GM19467 (cell line): ENCODE results near the gene RAET1G.
"Not testable (repeated sequence)": the region's sequence is repeated elsewhere in the genome, so short reads cannot be mapped to it uniquely, and the experiment has no call there.

Experiments used
- ATAC-seq: cut with Tn5 transposase; IDR thresholded peaks from one replicate; pipeline ENCODE4 v1.9.1; 2021; ENCODE audit warnings: mild to moderate bottlenecking, moderate library complexity; ENCODE audit not compliant: unreplicated experiment

RAET1G gene

DNA sequence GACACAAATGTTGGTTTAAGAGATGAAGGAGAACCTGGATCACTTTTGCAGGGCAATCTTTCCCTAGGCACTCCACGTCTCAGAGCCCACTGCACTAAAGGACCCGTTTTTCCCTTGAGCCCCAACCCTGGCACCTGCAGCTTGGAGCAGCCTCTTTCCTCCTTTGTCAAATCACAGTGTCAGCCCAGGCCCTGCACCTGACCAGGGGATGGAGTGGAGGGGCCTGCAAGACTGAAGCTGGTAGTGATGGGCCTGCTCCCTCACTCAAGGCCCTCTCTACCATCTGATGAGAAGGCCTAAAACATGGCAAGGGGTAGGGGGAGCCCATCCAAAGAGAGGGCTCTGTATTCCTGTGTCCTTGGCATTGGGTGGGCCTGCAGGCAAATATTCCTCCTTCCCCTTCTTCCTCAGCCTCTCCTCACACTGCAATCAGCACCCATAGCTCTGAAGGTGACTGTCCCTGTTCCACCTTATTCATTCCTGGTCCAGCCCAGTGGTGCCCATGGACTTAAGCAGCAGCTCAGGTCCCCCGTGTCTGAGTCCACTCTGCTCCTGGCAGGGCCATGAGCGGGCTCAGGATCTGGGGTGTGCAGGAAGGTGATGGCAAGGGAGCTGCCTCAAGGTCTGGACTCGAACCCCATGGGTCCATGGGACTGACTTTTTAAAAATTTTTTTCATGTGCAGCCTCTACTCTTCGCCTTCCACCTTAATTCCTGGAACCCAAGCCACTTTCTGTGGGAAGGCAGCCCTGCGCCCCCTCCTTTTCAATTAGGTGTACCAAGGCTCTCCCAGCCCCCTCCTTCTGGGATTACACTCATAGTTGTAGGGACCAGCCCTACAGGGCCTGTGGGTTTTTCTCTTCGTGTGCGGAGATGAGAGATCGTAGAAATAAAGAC, 6.7 kb downstream of the RAET1G start:
- no peak for ATAC-seq

DNA sequence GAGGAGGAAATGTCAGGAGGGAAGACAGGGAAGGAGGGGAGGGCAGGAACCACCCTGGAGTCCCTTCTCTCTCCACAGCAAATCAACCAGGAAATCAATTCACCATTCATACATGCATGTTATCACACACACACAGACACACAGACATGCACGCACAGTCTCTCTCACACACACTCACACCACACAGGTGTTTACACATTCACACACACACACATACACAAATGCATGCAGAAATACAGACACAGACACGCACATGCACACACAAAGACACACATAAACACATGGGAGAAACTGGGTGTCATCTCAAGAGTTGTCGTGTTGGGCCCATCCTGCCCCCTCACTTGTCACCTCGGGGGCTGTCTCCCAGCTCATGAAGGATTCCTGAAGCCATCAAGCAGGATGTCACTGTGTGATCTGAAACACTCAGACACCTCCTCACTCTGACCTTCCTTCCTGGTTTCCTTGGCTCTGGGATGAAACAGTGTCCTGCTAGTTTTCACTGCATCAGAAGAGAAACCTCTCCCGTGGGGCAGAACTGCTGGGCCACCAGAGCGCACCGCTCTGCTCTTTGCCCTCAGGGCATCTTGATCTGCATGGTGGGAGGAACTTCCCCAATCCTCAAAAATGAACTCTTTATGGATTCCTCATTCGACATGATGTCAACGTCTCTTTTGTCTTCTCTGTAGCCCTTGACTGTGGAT, 9.2 kb downstream of the RAET1G start:
- no peak for ATAC-seq

DNA sequence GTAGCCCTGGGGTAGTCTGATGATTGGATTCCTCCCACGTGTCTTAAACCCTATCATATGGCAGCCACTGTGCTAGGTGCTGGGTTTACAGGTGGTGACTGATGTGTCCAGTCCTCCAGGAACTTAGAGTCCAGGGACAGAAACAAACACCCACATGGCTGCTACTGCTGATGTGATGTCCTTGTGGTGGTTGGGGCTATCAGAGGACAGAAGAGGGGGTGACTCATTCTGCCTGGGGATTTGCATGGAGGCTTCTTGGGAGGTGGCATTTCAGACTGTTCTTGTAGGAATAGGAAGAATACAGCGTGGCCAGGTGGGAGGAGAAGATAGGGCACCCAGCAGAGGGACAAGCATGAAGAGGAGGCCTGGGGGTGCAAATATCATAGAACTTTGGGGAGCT, 9.8 kb downstream of the RAET1G start:
- ATAC-seq, result no peak

DNA sequence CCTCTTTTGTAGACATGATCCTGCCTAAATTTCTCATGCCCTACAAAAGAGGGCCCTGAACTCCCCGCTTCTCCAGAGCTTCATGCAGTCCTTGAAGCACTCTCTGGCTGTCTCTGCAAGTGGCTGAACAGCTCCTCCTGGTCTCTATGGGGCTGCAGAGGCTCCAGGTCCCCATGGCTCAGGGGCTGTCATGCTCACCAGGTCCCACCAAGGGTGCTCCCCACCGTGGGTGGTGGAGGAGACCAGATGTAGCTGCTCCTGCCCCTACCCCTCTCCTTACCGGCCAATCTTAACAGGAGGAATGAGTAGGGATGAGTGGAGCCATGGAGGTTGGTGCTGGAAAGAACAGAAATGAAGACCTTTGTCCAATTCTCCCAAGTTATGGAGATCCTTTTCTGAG, 10.2 kb downstream of the RAET1G start:
- ATAC-seq, result not testable (repeated sequence)

DNA sequence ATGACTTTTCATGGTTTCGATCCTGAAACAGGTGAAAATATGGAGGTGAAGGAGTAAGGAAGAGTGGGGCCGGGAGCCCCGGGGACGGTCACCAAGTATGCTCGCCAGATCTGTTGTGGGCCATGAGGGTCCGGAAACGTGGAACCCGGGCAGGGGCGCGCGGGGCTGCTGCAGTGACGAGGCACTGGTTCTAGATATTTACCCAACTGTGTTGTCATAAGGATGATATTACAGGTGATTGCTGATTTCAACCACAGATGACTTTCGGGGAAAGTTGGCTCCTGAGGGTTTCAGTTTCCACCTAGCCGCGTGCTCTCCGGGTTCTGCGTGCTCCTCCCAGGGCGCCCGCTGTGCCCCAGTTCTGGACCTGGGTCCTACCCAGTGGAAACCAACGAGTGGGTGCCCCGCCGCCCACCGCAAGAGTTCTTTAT, 12.2 kb downstream of the RAET1G start:
- ATAC-seq, result no peak

DNA sequence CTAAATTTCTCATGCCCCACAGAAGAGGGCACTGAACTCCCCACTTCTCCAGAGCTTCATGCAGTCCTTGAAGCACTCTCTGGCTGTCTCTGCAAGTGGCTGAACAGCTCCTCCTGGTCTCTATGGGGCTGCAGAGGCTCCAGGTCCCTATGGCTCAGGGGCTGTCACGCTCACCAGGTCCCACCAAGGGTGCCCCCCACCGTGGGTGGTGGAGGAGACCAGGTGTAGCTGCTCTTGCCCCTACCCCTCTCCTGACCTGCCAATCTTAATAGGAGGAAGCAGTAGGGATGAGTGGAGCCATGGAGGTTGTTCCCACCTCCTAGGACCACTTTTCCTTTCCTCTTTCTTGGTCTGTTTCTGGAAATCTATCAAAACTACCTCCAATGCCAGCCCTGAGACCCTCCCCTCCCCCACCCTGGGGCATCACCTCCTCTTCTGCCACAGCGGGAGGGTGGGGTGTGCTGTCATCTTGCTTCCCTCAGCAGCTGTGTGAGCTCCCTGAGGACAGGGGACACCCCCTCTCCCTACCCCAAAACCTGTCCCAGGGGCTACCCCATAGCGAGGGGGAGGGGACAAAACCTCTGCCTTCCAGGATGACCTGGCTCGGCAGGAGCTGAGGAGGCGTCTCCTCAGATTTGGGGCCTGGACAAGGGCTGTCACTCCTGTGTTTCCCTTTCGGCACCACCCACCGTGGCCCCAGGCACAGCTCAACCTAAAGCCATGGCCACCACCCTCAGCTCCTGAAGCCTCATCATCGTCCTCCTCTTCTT, 13.0 kb downstream of the RAET1G start:
- ATAC-seq, result no peak

DNA sequence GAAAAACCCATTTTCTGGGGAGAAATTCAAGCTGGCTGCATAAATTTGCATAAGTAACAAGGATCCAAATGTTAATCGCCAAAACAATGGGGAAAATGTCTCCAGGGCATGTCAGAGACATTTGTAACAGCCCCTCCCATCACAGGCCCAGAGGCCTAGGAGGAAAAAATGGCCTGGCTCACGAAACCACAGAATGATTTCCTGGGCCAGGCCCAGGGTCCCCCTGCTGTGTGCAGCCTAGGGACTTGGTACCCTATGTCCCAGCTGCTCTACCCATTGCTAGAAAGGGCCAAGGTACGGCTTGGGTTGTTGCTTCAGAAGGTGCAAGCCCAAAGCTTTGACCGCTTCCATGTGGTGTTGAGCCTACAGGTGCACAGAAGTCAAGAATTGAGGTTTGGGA, 14.4 kb downstream of the RAET1G start:
- not testable (repeated sequence) for ATAC-seq

DNA sequence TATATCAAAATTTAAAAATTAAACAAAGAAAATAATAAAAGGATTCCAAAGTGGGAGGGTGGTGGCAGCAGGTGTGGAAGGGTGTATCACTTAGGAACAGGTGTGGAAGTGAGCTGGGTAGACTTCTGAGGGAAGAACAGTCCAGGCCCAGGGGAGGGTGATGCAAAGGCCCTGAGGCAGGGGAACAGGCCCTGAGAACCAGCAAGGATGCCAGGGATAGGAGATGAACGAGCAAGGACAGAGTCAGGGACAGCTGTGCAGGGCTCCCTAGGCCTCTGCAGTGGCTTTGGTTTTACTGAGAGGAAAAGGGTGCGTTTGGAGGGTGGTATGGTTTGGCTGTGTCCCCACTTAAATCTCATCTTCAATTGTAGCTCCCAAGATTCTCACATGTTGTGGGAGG, 15.6 kb downstream of the RAET1G start:
- no peak for ATAC-seq

DNA sequence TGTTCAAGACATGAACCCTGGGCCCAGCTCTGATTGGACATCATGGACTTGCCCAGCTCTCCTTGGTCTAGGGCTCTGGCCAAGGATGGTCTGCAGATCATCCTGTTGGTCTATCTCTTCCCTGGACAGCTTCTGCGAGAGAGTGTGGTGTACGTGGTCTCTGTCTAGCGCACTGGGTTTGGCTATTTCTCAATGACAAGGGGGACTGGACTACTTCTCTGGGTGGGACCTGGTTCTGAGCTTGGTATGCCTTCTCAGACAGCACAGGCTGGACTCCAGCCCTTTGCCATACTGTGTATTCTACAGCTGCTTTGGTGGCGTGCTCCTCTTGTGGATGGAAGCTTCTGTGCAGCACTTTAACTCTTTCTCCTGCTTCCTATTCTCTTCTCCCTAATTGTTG, 16.5 kb downstream of the RAET1G start:
- ATAC-seq, result no peak

DNA sequence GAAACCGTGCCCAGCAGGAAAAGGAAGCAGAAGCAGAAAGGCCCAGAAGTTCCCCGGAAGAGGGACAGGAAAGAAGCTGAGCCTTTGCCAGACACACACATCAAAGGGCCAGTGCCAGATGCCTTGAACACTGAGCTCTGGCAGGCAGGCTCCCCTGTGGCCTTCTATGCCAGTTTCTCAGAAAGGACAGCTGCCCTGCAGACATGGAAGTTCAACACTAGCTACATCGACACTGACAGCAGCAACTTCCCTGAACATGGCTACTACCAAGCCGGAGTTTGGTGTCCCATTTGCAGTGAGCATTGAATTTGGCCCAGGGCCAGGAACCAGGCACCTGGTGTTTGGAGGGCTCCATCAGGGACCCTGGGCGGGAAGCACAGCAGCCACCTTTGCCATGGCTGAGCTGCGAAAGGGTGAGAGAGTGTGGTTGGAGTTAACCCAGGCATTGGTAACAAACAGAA, 17.0 kb downstream of the RAET1G start:
- ATAC-seq, result no peak

DNA sequence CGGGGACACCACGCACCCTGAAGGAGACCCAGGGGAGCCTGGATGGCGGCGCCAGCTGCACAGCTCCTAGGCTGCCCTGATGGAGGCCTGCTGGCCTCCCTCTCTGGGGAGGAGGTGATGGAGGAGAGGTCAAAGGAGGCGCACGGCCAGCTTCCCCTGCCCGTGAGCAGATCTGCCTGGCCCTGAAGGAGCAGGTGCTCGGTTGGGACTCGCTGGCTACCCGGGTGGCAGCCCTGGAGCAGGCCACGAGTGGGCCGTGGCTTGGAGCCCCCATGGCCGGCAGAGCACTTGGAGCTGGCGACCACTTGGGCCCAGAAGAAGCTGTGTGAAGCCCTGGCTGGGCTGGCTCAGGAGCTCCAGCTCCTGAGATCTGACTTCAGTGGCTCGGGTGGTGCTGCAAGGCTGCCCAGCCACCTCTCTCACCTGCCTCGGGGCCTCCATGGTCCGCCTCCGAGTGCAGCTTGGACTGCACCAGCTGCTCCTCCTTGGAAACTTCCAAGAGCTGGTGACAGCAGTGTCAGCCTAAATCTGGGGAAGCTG, 17.5 kb downstream of the RAET1G start:
- ATAC-seq, result no peak

DNA sequence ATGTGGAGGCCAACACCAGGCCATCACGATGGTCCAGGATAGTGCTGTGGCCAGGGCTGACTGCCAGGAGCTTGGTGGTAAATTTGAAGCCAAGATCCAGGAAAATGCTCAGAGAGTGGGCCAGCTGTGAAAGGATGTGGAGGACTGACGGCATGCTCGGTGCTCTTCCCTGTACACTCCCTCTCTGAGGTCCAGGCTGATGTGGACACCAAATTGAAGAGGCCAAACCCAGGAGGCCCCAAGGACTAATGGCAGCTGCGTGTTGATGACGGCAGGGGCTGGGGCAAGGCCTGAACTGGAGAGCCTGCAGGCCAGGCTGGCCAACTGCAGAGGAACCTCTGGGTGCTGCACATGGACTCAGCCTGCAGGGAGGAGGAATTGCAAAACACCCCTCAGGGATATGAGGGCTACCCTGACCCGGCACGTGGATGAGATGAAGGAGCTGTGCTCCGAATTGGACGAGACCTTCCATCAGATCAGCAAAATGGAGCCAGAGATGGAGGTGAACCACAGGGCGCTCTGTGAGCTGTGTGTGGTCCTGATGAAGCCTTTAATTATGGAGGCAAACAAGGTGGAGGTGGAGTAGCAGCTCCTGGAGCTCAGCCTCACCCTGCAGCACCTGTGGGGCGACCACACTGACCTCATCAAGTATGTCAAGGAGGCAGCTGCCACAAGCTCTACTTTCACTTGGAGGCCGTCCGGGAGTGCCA, 18.1 kb downstream of the RAET1G start:
- ATAC-seq, result no peak

DNA sequence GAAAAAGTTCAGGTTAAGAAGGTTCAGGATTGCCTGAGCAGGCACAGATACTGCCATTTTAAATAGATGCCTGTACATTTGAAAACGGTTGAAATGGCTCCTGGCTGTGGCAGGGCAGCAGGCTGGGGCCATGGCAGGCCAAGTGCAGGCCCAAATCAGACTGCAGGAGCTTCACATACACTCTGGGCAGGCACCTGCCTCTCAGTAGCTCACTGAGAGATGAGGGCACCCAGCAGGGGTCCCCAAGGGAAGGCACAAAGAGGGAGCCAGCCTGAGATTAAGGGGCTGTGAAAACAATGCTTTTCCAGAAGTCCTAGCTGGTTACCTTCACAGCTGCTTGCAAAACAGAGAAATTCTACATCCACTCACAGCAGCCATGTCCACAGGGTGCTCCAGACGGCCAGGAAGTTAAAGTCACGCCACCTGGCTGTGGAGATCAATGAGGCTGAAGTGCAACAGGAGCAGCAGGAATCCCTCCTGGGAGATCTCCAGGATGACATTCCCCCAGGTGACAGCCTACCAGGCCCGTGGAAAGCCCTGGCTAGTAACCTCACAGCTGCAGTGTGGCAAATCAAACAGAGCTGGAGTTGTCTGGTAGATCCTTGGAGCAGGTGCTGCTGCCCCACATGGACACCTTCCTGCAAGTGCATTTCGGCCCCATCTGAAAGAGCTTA, 18.8 kb downstream of the RAET1G start:
- no peak for ATAC-seq

DNA sequence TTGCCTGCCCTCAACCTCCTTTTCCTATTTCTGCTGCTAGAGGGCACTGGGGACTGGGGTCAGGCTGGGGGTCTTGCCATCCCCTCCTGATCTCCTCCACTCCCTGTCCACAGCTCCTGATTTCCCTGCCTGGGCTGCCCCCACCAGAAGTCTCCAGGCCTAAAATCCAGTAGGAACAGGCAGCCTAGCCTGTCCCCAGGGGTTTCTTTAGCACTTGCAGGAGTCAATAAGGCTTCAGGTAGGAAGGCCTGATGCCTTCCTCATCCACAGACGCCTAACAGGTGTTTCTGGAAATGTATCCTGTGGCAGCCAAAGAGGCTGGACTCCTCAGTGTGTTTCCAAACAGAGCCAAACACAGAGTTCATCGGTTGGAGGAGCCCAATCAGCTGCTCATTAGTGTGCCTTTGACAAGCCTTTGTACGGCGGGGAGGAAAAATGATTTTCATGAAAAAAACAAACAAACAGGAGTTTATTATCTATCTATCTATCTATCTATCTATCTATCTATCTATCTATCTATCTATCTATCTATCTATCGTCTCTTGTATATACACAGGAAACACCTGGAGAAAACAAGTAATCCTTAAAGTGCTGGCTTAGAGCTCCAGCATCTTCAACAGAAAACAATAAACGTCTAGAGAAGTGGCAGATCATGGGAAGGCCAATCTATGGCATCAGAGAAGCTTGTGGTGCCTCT, 21.3 kb downstream of the RAET1G start:
- ATAC-seq, result no peak

DNA sequence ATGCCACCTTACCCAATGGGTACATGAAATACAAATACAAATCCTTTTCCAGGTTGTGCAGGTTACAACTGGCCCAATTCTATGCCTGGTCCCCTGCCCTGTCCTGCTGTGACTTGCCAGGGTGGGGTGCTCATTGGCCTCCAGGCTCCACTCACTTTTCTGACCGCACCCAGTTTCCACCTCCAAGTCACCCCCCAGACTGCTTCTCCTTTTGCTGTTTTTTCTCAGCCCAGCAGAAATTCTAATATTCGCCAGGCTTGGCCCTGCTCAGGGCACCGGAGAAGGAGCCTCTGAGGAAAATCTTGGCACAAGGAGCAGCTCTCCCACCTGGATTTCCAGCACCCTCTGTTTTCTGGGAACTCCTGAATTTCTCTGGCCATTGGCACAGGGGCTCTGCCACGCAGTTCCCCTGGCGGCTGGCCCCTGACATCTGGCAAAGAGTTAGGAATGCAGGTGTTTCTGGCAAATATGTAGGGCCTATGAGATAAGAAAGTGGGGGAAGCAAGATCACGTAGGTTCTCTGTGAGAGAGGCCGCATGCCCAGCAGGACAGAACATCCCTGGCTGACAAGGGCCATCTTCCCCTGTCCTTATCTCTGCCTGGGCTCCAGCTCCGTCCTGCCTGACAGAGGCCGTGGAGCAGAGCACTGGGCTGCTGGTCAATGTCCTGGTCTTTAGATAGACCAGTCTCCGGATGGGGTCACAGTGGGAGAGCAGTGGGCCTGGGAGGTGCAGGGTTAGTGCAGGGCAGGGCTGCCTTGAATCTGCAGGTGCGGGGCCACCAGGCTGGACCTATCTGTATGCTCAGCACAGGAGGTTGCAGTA, 22.1 kb downstream of the RAET1G start:
- ATAC-seq, result no peak

DNA sequence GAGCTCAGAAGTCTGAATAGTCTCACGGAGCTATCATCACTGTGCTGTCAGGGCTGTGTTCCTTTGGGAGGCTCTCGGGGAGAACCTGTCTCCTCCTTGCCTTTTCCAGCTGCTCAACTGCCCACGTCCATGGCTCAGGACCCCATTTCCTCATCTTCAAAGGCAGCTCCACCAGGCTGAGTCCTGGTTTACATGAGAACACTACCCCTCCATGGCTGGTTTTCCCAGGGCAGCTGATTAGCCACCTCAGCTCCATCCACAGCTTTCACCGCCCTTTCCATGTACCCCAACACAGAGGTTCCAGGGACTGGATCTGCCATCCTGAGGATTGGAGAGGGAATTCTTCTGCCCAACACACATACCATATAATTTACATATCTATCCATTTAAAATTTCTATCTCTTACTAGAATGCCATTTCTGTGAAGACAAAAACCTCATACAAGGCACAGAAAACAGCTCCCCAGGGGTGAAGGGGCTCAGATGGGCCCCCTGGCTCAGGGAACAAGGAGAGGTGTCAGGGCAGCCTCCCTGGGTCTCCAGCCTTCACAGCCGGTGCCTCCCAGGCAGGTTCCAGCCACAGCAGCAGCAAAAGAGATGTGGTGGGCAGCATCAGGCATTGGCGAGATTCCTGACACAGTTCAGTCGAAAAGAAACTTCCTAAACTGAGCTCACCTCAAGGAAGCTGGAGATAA, 22.8 kb downstream of the RAET1G start:
- ATAC-seq, result no peak

DNA sequence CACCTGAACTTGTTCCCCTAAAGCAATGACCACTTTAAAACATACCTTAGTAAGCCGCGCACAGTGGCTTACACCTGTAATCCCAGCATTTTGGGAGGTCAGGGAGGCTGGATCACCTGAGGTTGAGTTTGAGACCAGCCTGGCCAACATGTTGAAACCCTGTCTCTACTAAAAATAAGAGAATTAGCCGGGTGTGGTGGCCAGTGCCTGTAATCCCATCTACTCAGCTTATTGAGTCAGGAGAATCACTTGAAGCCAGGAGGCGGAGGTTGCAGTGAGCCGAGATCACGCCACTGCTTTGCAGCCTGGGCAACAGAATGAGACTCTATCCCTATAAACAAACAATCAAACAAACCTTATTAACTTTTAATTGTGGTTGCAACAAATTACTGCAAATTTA, 23.4 kb downstream of the RAET1G start:
- ATAC-seq, result no peak

DNA sequence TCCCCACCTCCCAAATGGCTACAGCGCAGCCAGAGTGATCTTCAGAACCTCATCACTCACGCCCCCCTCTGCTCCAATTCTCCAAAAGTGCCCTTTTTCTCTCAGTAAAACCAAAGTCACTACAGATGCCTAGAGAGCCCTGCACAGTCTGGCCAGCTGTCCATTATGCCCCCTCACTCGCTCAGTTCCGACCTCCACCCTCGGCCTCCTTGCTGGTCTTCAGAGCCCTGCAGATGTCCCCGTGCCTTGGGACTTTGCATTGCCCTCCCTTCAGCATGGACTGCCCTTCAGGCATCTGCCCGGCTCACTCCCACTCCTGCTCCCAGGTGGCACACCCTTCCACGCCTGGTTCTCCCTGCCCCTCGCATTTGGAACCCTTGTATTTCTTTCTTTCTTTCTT, 24.0 kb downstream of the RAET1G start:
- no peak for ATAC-seq
